Stomach smooth muscle (tissue), 2 donors: ENCODE results near the gene EIF4ENIF1.
"Not testable (repeated sequence)": the region's sequence is repeated elsewhere in the genome, so short reads cannot be mapped to it uniquely, and the experiment has no call there.

ENCODE experiments used
- H3K27ac ChIP-seq: one replicate; pipeline ENCODE4 v1.7.0; 2013; ENCODE audit warnings: mild to moderate bottlenecking, low read length, inconsistent platforms
- H3K27me3 ChIP-seq, 2 donors: one replicate each; pipeline ENCODE4 v1.7.0; 2013; ENCODE audit warnings: low read length in 2 of 2; ENCODE audit not compliant: insufficient read depth in 2 of 2, control insufficient read depth in 1 of 2
- H3K36me3 ChIP-seq, 2 donors: one replicate each; pipeline ENCODE4 v1.7.0; 2013; ENCODE audit warnings: low read length in 2 of 2; ENCODE audit not compliant: control insufficient read depth in 2 of 2, insufficient read depth in 2 of 2
- H3K4me1 ChIP-seq: one replicate; pipeline ENCODE4 v1.7.0; 2013; ENCODE audit warnings: low read length; ENCODE audit not compliant: control insufficient read depth, insufficient read depth
- H3K4me3 ChIP-seq, 2 donors: one replicate each; pipeline ENCODE4 v1.7.0; 2013; ENCODE audit warnings: low read length in 2 of 2
- H3K9ac ChIP-seq, 2 donors: one replicate each; pipeline ENCODE4 v1.7.0; 2013; ENCODE audit warnings: low read length in 2 of 2, mild to moderate bottlenecking in 1 of 2
- H3K9me3 ChIP-seq, 2 donors: one replicate each; pipeline ENCODE4 v1.7.0; 2013; ENCODE audit warnings: low read length in 2 of 2; ENCODE audit not compliant: control insufficient read depth in 2 of 2
- donor health status: healthy.
- donor health status: Pancreatic carcinoma.

Gene EIF4ENIF1

DNA sequence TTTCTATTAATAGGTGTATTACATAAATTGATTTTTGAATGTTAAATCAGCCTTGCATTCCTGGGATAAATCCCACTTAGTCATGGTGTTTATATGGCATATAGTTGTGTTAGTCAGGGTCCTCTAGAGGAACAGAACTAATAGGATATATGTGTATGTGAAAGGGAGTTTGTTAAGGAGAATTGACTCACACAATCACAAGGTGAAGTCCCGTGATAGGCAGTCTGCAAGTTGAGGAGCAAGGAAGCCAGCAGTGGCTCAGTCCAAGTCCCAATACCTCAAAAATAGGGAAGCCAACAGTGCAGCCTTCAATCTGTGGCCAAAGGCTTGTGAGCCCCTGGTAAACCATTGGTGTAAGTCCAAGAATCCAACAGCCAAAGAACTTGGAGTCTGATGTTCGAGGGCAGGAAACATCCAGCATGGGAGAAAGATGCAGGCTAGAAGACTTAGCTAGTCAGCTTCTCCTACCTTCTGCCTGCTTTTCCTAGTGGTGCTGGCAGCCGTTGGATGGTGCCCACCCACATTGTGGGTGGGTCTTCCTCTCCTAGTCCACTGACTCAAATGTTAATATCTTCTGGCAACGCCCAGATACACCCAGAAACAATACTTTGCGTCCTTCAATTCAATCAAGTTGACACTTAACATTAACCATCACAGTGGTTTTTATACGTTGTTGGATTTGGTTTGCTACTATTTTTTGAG is 19.6 kb upstream of the EIF4ENIF1 start:
- Histone ChIP-seq H3K4me3 (no peak overlapping the region), H3K27me3 (no peaks in the 10 kb centered on the region), H3K27ac (no peak overlapping the region), H3K36me3 (peaks cover 3 to 4% of the 10 kb centered on the region in 2 donors), H3K9ac (no peak overlapping the region), H3K9me3 (no peaks in the 10 kb centered on the region), H3K4me1 (no peaks in the 10 kb centered on the region)

DNA sequence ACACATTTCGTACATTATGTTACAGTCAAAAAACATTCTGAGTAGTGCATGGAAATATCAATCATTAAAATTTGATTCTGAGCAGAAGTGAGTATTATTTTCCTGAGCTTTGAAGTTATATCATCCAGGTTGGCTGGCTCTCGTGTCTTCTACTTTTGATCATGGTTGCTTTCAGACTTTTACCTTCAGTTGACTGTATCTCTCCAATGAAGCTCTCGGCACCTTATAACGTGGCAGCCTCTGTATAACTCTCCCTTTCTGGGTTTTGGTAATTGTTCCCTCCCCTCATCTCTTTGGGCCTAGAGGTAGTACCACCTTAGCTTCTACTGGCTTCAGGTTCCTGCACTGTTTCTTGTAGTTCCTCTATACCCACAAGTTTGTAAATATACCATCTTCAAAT is 18.9 kb upstream of the EIF4ENIF1 start:
- Histone ChIP-seq H3K9me3 (no peaks in the 10 kb centered on the region), H3K9ac (no peak overlapping the region), H3K4me1 (no peaks in the 10 kb centered on the region), H3K27me3 (no peaks in the 10 kb centered on the region), H3K4me3 (no peak overlapping the region), H3K27ac (no peak overlapping the region), H3K36me3 (peaks cover 3 to 4% of the 10 kb centered on the region in 2 donors)

DNA sequence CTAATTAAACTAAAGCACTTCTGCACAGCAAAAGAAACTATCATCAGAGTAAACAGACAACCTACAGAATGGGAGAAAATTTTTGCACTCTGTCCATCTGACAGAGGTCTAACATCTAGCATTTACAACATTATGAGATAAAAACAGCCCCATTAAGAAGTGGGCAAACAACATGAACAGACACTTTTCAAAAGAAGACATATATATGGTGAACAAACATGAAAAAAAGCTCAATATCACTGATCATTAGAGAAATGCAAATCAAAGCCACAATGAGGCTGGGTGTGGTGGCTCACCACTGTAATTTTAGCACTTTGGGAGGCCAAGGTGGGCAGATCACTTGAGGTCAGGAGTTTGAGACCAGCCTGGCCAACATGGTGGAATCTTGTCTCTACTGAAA is 17.9 kb upstream of the EIF4ENIF1 start:
- H3K36me3 ChIP-seq, H3K9ac ChIP-seq, H3K27ac ChIP-seq, H3K4me1 ChIP-seq, H3K27me3 ChIP-seq, H3K4me3 ChIP-seq, H3K9me3 ChIP-seq: not testable (repeated sequence)

DNA sequence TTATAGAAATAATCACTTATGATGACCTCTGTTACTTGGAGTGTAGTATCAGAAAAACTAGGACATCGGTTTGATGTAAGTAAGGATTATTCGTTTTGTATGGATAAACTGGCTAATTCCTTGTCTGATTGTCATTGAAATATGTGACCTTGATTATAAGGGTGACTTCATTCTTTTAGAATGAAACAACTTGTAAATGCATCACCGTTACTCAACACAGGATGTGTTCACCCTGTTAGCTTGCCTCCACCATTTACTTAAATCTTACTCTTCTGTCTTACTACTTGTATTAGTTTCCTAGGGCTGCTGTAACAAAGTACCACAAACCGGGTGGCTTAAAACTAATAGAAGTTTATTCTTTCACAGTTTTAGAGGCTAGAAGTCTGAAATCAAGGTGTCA is 14.6 kb upstream of the EIF4ENIF1 start:
- no peaks in the 10 kb centered on the region for H3K9me3 ChIP-seq
- H3K4me1 ChIP-seq, result no peaks in the 10 kb centered on the region
- H3K27ac ChIP-seq, result no peak overlapping the region
- no peak overlapping the region for H3K4me3 ChIP-seq
- H3K27me3 ChIP-seq, result no peaks in the 10 kb centered on the region
- no peak overlapping the region for H3K9ac ChIP-seq
- peaks cover 2 to 3% of the 10 kb centered on the region in 2 donors for H3K36me3 ChIP-seq

GRCh38 chr22:31503211-31503964 is 13.7 kb upstream of the EIF4ENIF1 start:
- H3K4me1 ChIP-seq, result no peaks in the 10 kb centered on the region
- no peaks in the 10 kb centered on the region for H3K36me3 ChIP-seq
- no peaks in the 10 kb centered on the region for H3K9me3 ChIP-seq
- H3K27ac ChIP-seq, result no peak overlapping the region
- no peaks in the 10 kb centered on the region for H3K27me3 ChIP-seq
- no peak overlapping the region for H3K9ac ChIP-seq
- H3K4me3 ChIP-seq, result no peak overlapping the region

GRCh38 chr22:31501738-31502137 is 12.1 kb upstream of the EIF4ENIF1 start:
- peaks cover 7% of the 10 kb centered on the region for H3K4me1 ChIP-seq
- no peaks in the 10 kb centered on the region for H3K27me3 ChIP-seq
- no peak overlapping the region for H3K9ac ChIP-seq
- H3K27ac ChIP-seq, result no peak overlapping the region
- no peaks in the 10 kb centered on the region for H3K36me3 ChIP-seq
- H3K4me3 ChIP-seq, result no peak overlapping the region
- H3K9me3 ChIP-seq, result no peaks in the 10 kb centered on the region

- Histone ChIP-seq H3K27me3 (no peaks in the 10 kb centered on the region), H3K4me1 (peaks cover 12% of the 10 kb centered on the region), H3K4me3 (peak overlapping the region; percentile 93 to 95), H3K36me3 (no peaks in the 10 kb centered on the region), H3K27ac (no peak overlapping the region), H3K9me3 (no peaks in the 10 kb centered on the region), H3K9ac (peak overlapping the region; percentile 86 to 89)
These were observed 7.7 kb upstream of the EIF4ENIF1 start for GRCh38 chr22:31497148-31497938.

DNA sequence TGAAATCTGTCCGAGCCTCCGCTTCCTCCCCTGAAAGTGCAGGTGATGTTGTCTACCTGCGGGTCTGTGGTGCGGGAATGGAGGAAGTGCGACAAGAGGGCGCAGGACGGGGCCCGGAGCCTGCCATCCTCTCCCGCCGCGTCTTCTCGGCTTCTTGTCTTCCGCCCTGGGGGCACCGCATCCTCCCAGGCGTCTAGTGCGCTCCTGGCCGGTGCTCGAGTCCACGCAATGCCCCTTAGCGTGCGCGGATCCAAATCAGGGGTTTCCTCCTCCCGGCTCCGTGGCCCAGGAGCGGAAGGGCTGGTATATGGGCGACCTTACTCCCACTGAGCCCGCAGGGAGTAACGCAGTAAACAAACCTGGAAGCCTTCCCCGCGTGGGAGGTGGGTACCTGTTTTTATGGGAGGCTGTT is 7.1 kb upstream of the EIF4ENIF1 start:
- Histone ChIP-seq H3K9me3 (no peaks in the 10 kb centered on the region), H3K27me3 (no peaks in the 10 kb centered on the region), H3K9ac (peak overlapping the region; percentile 86 to 89), H3K4me1 (peaks cover 12% of the 10 kb centered on the region), H3K27ac (peak overlapping the region; percentile 41), H3K4me3 (peak overlapping the region; percentile 93 to 95), H3K36me3 (peaks cover 0 to 2% of the 10 kb centered on the region in 2 donors)

DNA sequence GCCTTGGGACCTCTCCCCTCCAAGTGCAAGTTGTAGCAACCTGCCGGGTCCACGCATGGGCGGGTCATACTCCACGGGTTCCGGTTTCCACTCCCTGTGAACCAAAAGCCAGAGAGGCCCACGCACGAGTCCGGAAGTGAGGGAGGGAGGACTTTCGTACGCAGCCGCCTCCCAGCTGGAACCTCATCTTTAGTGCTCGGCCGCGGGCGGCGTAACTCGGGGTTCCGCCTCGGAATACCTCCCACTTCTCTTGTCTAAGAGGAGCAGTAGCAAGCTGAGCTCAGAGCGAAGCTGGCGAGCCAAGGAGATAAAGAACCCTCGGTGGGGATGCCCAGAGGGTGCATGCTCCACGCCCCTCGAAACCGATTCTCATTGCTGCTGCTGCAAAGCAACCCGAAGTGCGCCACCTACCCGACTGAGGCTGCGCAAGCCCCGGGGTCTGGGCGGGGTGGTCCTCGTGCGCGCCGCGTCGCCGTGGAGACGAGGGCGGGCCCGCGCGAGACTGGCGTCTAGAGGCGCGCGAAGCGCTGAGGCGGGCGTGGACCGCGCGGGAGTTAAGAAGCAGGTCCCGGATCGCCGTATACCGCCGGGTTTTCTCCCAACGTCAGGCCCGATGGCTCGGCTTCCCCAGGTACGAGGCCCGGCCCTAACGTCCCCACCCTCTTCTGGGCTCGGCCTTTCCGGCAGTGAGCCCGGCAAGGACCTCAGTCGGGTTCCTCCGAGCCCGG is 6.5 kb upstream of the EIF4ENIF1 start, which contains the start of gene SFI1:
Gene SFI1 (plus strand): TSS at position 530 of the 728 bp plus-strand sequence. CDS start 11,749 bp downstream, outside the sequence.
- Histone ChIP-seq H3K4me1 (peaks cover 13% of the 10 kb centered on the region), H3K27me3 (no peaks in the 10 kb centered on the region), H3K4me3 (peak within 1 kb of the TSS; percentile 93 to 95), H3K9ac (peak within 1 kb of the TSS; percentile 86 to 89), H3K36me3 (peaks cover 0 to 2% of the 10 kb centered on the region in 2 donors), H3K27ac (peak within 1 kb of the TSS; percentile 41), H3K9me3 (no peaks in the 10 kb centered on the region)

- peaks cover 21% of the 10 kb centered on the region for H3K4me1 ChIP-seq
- peak overlapping the region; percentile 93 to 95 for H3K4me3 ChIP-seq
- peak overlapping the region; percentile 55 to 86 for H3K9ac ChIP-seq
- H3K9me3 ChIP-seq, result no peaks in the 10 kb centered on the region
- peak overlapping the region; percentile 41 for H3K27ac ChIP-seq
- H3K36me3 ChIP-seq, result peaks cover 0 to 2% of the 10 kb centered on the region in 2 donors
- H3K27me3 ChIP-seq, result no peaks in the 10 kb centered on the region
These were observed 5.7 kb upstream of the EIF4ENIF1 start for GRCh38 chr22:31495343-31495742.
